Measurements from ENCODE around the gene COX5B.

DNA sequence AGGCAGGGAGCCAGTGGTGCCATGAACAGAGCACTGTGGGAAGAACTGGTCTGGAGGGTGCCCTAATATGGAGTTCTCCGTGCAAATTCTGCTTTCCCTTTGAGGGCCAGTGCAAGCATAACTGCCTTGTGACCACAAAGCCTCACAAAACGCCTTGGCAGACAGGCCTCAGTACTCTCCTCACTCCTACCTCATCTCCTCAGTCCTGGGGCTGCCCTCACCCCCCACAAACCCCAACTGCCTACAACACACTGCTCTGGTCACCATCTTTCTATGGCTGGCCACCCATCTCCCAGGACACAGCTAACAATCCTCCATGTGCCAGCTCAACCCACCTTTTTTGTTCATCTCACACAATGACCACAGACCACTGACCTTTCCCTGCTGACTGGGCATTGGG, 8.9 kb downstream of the COX5B start:
- TF ChIP-seq, protein P1, sequence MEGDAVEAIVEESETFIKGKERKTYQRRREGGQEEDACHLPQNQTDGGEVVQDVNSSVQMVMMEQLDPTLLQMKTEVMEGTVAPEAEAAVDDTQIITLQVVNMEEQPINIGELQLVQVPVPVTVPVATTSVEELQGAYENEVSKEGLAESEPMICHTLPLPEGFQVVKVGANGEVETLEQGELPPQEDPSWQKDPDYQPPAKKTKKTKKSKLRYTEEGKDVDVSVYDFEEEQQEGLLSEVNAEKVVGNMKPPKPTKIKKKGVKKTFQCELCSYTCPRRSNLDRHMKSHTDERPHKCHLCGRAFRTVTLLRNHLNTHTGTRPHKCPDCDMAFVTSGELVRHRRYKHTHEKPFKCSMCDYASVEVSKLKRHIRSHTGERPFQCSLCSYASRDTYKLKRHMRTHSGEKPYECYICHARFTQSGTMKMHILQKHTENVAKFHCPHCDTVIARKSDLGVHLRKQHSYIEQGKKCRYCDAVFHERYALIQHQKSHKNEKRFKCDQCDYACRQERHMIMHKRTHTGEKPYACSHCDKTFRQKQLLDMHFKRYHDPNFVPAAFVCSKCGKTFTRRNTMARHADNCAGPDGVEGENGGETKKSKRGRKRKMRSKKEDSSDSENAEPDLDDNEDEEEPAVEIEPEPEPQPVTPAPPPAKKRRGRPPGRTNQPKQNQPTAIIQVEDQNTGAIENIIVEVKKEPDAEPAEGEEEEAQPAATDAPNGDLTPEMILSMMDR (IDR thresholded peaks at IDR 0.05): no peak
- no peak for TF ChIP-seq ZFX (IDR thresholded peaks at IDR 0.05; ENCODE audit: borderline replicate concordance)

Data from 22Rv1 (cell line).